Gastroesophageal sphincter (tissue), 4 donors: ENCODE data around the gene BCLAF1. TPM values are rescaled to one million over a fixed set of nuclear protein-coding genes. Genes with fewer than 3 reads are reported as not detected.

Experiments
- ATAC-seq: fragments of 150-250 bp; one replicate; pipeline ENCODE4 v1.9.1; 2016; ENCODE audit warnings: mild to moderate bottlenecking, moderate library complexity
- H3K27ac ChIP-seq, 4 donors: fragments of 200-600 bp; sonication (generic) in 3 of 4; 1 replicate in 3 of 4; 2 replicates in 1 of 4; pipeline ENCODE4 v1.5.1; 2016 to 2019
- H3K27me3 ChIP-seq: fragments of 200-600 bp; sonication (generic); one replicate; pipeline ENCODE4 v1.5.1; 2019
- H3K36me3 ChIP-seq, 2 donors: fragments of 200-600 bp; sonication (generic); one replicate each; pipeline ENCODE4 v1.5.1; 2019; ENCODE audit warnings: control low read depth in 1 of 2
- H3K4me1 ChIP-seq, 3 donors: fragments of 200-600 bp; sonication (generic); 1 replicate in 2 of 3; 2 replicates in 1 of 3; pipeline ENCODE4 v1.5.1; 2016 to 2019; ENCODE audit warnings: control low read depth in 2 of 3
- H3K4me3 ChIP-seq, 2 donors: fragments of 200-600 bp; sonication (generic); one replicate each; pipeline ENCODE4 v1.5.1; 2019; ENCODE audit warnings: mild to moderate bottlenecking in 1 of 2, moderate library complexity in 1 of 2
- H3K9me3 ChIP-seq, 3 donors: fragments of 200-600 bp; sonication (generic); one replicate each; pipeline ENCODE4 v1.5.1; 2017 to 2019; ENCODE audit warnings: control low read depth in 2 of 3
- CTCF ChIP-seq, 4 experiments: fragments of 200-600 bp in 2 of 4; fragments of 450-650 bp in 2 of 4; sonication (generic) in 1 of 4; IDR thresholded peaks; one replicate each; pipeline ENCODE4 v1.5.1; 2017 to 2019; ENCODE audit warnings: antibody characterized with exemption in 4 of 4, mild to moderate bottlenecking in 2 of 4, moderate library complexity in 2 of 4
- EP300 ChIP-seq: sonication (generic); formaldehyde crosslinking; IDR thresholded peaks from one replicate; pipeline ENCODE4 v1.6.1; 2017; ENCODE audit warnings: antibody characterized with exemption, mild to moderate bottlenecking
- POLR2A ChIP-seq, 2 donors: fragments of 450-650 bp; IDR thresholded peaks; one replicate each; pipeline ENCODE4 v1.6.1; 2017; ENCODE audit warnings: antibody characterized with exemption in 2 of 2, mild to moderate bottlenecking in 2 of 2, moderate library complexity in 1 of 2
- POLR2AphosphoS5 ChIP-seq: sonication (generic); formaldehyde crosslinking; IDR thresholded peaks from one replicate; pipeline ENCODE4 v1.6.1; 2017; ENCODE audit warnings: antibody characterized with exemption
- WGBS, 2 donors: methylation state at CpG; one replicate each; pipeline ENCODE4 v1.1.5; 2018; ENCODE audit warnings: low coverage in 1 of 2; 5-methylcytosine and 5-hydroxymethylcytosine counted together
- total RNA-seq, 4 donors: library from RNA; depleted of rRNA; stranded (reverse); fragments of >200 nt; gene quantifications; one replicate each; pipeline ENCODE4 v1.1.0, GENCODE V29; 2016

BCLAF1 gene
- total RNA-seq, 4 donors from 2014 or later: 82.5 to 124 (median 105) TPM

DNA sequence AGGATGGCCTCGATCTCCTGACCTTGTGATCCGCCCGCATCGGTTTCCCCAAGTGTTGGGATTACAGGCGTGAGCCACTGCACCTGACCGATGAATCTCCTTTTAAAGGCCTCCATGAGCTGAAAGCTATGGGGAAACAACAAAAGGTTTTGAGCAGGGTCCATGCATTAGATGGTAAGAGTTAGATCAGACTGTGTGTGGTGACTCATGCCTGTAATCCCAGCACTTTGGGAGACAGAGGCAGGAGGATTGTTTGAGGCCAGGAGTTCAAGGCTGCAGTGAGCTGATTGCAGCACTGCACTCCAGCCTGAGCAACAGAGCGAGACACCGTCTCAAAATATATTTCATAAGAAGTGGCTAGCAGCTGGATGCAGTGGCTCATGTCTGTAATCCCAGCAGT is 41.0 kb upstream of the BCLAF1 start:
- TF ChIP-seq POLR2AphosphoS5 (no peak), CTCF (IDR thresholded peaks at IDR 0.05) (no peak), POLR2A (IDR thresholded peaks at IDR 0.05) (no peak), EP300 (no peak)

DNA sequence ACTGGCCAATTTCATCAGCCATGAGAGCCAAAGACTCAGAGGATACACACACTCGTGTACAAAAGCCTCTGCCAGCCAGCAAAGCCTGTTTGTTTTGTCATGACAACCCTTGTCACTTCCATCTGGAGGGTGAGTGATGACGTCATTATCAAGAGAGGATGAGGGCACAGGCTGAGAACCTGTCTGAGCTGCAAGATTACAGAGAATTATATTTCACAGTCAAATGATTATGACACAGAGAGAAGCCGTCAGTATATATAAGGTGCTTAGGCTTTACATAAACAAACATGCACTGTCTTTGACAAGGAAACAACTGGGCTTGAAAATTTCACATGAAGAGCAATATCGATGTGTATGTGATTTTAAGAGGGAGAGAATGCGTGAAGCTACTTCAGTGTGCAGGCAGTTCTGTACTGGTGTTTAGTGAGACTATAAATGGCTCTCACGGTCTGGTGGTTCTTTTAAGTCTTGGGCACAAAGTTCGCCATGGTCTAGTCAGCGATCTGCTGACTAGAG is 36.5 kb upstream of the BCLAF1 start:
- no peak for ATAC-seq
- Histone ChIP-seq H3K27ac (no peak overlapping the region), H3K36me3 (no peaks in the 10 kb centered on the region), H3K9me3 (no peaks in the 10 kb centered on the region), H3K27me3 (no peaks in the 10 kb centered on the region), H3K4me1 (peaks cover 0 to 7% (median 0%) of the 10 kb centered on the region in 3 donors), H3K4me3 (no peak overlapping the region)
- WGBS, 2 donors: 63 to 69% methylated on average over 8 of the region's 8 CpGs
- TF ChIP-seq EP300 (no peak), CTCF (IDR thresholded peaks at IDR 0.05) (no peak), POLR2A (IDR thresholded peaks at IDR 0.05) (no peak), POLR2AphosphoS5 (no peak)

More for the DNA sequence above, 41.0 kb upstream of the BCLAF1 start:
- Histone ChIP-seq H3K27me3 (peaks cover 8% of the 10 kb centered on the region), H3K9me3 (no peaks in the 10 kb centered on the region), H3K4me3 (no peak overlapping the region), H3K36me3 (no peaks in the 10 kb centered on the region), H3K27ac (no peak overlapping the region), H3K4me1 (no peaks in the 10 kb centered on the region)
- ATAC-seq: no peak
- 89 to 97% methylated on average over 2 to 5 of the region's 8 CpGs for WGBS, 2 donors

- Histone ChIP-seq H3K9me3 (no peaks in the 10 kb centered on the region), H3K4me3 (no peak overlapping the region)
- no peak for ATAC-seq
Observed at GRCh38 chr6:136324686-136325380, 35.2 kb upstream of the BCLAF1 start.

DNA sequence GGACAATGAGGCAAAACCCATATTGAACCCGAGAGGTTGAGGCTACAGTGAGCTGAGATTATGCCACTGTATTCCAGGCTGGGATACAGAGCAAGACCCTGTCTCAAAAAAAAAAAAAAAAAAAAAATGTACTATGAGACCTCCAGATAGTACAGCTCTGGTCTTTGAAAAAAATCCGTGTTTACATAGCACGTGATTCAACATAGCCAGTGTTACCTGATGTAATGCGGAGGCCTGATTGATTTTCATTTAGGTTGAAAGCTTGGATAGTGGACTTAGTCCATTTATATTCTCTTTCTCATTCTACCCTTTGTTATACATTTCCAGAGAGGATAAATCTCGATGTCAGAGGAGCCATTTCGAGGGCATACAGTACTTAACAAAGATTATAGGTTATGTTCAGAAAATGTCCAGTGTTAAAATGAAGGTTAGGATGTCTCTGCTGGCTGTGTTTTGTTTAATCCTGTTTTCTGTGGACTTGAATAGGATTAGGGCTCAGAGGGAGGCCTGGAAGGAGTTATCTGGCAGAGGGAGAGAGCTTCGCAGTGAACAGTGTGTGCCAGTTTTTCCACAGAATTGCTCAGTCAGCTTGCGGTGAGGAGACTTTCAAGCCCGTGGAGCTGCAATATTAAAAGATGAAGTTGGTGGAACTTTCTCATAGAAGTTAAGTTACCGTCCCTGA is 33.9 kb upstream of the BCLAF1 start:
- Histone ChIP-seq H3K4me3 (no peak overlapping the region), H3K27ac (no peak overlapping the region), H3K9me3 (no peaks in the 10 kb centered on the region), H3K27me3 (no peaks in the 10 kb centered on the region), H3K4me1 (peaks cover 0 to 7% (median 0%) of the 10 kb centered on the region in 3 donors), H3K36me3 (no peaks in the 10 kb centered on the region)
- no peak for ATAC-seq
- TF ChIP-seq POLR2AphosphoS5 (no peak), POLR2A (IDR thresholded peaks at IDR 0.05) (no peak), EP300 (no peak), CTCF (IDR thresholded peaks at IDR 0.05) (no peak)
- WGBS, 2 donors: 46 to 51% methylated on average over 9 of the region's 10 CpGs

More at GRCh38 chr6:136324686-136325380, 35.2 kb upstream of the BCLAF1 start:
- TF ChIP-seq POLR2A (IDR thresholded peaks at IDR 0.05): no peak
- TF ChIP-seq EP300: no peak
- TF ChIP-seq CTCF (IDR thresholded peaks at IDR 0.05): no peak
- TF ChIP-seq POLR2AphosphoS5: no peak
- Histone ChIP-seq H3K27ac (no peak overlapping the region), H3K36me3 (no peaks in the 10 kb centered on the region), H3K27me3 (no peaks in the 10 kb centered on the region), H3K4me1 (peaks cover 0 to 7% (median 0%) of the 10 kb centered on the region in 3 donors)
- 62 to 75% methylated on average over 9 of the region's 10 CpGs for WGBS, 2 donors

GRCh38 chr6:136319732-136320131 is 30.1 kb upstream of the BCLAF1 start:
- H3K9me3 ChIP-seq: no peaks in the 10 kb centered on the region
- no peak overlapping the region for H3K27ac ChIP-seq
- no peaks in the 10 kb centered on the region for H3K36me3 ChIP-seq
- TF ChIP-seq POLR2AphosphoS5 (no peak), CTCF (IDR thresholded peaks at IDR 0.05) (no peak), POLR2A (IDR thresholded peaks at IDR 0.05) (no peak), EP300 (no peak)
- no peak overlapping the region for H3K4me3 ChIP-seq
- peaks cover 0 to 7% (median 0%) of the 10 kb centered on the region in 3 donors for H3K4me1 ChIP-seq
- no peaks in the 10 kb centered on the region for H3K27me3 ChIP-seq
- no peak for ATAC-seq
